HepG2 (cell line): ENCODE measurements around the gene ADAMTS4. TPM values are rescaled to one million over a fixed set of nuclear protein-coding genes. Genes with fewer than 3 reads are reported as not detected.
A peak's percentile ranks its signal among the peaks of the same experiment; 100 is the strongest.

ENCODE experiments used
- ETV5 ChIP-seq: IDR thresholded peaks from 2 replicates; pipeline ENCODE4 v1.6.1; 2018; ENCODE audit warnings: missing biosample characterization, missing genetic modification reagents, inconsistent platforms, borderline replicate concordance
- MAF1 ChIP-seq: sonication (generic); formaldehyde crosslinking; IDR thresholded peaks from 2 replicates; pipeline ENCODE4 v1.5.0; 2020; ENCODE audit warnings: missing genetic modification reagents, borderline replicate concordance
- MEIS2 ChIP-seq: sonication (generic); formaldehyde crosslinking; IDR thresholded peaks from 2 replicates; pipeline ENCODE4 v1.9.0; 2021; ENCODE audit warnings: mild to moderate bottlenecking, missing genetic modification reagents
- NAIF1 ChIP-seq: sonication (generic); formaldehyde crosslinking; IDR thresholded peaks from 2 replicates; pipeline ENCODE4 v1.5.0; 2020; ENCODE audit warnings: mild to moderate bottlenecking, missing genetic modification reagents, borderline replicate concordance
- NFIC ChIP-seq: IDR thresholded peaks from 2 replicates; pipeline ENCODE4 v1.6.1; 2012; ENCODE audit warnings: mild to moderate bottlenecking, low read length, inconsistent platforms
- SP2 ChIP-seq: sonication (generic); formaldehyde crosslinking; IDR thresholded peaks from 2 replicates; pipeline ENCODE4 v1.5.1; 2020; ENCODE audit warnings: mild to moderate bottlenecking, missing genetic modification reagents
- THYN1 ChIP-seq: sonication (generic); formaldehyde crosslinking; IDR thresholded peaks from 2 replicates; pipeline ENCODE4 v1.8.1; 2023; ENCODE audit warnings: low read depth, mild to moderate bottlenecking, moderate library complexity, missing genetic modification reagents, borderline replicate concordance
- ZNF10 ChIP-seq: sonication (generic); formaldehyde crosslinking; IDR thresholded peaks from 2 replicates; pipeline ENCODE4 v1.4.0; 2020; ENCODE audit warnings: mild to moderate bottlenecking, low read depth, missing genetic modification reagents, borderline replicate concordance
- ZNF124 ChIP-seq: sonication (generic); formaldehyde crosslinking; IDR thresholded peaks from 2 replicates; pipeline ENCODE4 v1.4.0; 2020; ENCODE audit warnings: missing genetic modification reagents
- ZNF382 ChIP-seq: sonication (generic); formaldehyde crosslinking; IDR thresholded peaks from 2 replicates; pipeline ENCODE4 v1.5.0; 2020; ENCODE audit warnings: missing genetic modification reagents, mild to moderate bottlenecking, borderline replicate concordance
- ZNF766 ChIP-seq: sonication (generic); formaldehyde crosslinking; IDR thresholded peaks from 2 replicates; pipeline ENCODE4 v1.5.0; 2020; ENCODE audit warnings: missing genetic modification reagents, borderline replicate concordance
- ZNF777 ChIP-seq: sonication (generic); formaldehyde crosslinking; IDR thresholded peaks from 2 replicates; pipeline ENCODE4 v1.4.0; 2020; ENCODE audit warnings: missing genetic modification reagents
- polyA plus RNA-seq, 8 experiments: library from polyadenylated mRNA; depleted of rRNA in 3 of 8; stranded (reverse) in 7 of 8; unstranded in 1 of 8; fragments of >200 nt; fragmentation: Illumina TruSeq in 4 of 8; extraction: Trizol in 4 of 8; gene quantifications; 2 replicates each; pipeline versions ENCODE4 v1.2.1 to v1.2.3, GENCODE V29; 2011 to 2016; ENCODE audit warnings: low read depth in 4 of 8, missing spikeins in 1 of 8, mixed read lengths in 1 of 8; ENCODE audit not compliant: insufficient read depth in 1 of 8
- total RNA-seq, 5 experiments: library from RNA; depleted of rRNA; stranded (reverse); fragments of >200 nt; fragmentation: Illumina TruSeq; extraction: Trizol; gene quantifications; 2 replicates each; pipeline ENCODE4 v1.2.3, GENCODE V29; 2016; ENCODE audit warnings: low read depth in 1 of 5
- TF ChIP-seq, protein P1 (sequence below): sonication (generic); formaldehyde crosslinking; IDR thresholded peaks from 2 replicates; pipeline ENCODE4 v1.4.0; 2020; ENCODE audit warnings: missing genetic modification reagents
- TF ChIP-seq, protein P2 (sequence below): sonication (generic); formaldehyde crosslinking; IDR thresholded peaks from 2 replicates; pipeline ENCODE4 v1.8.0; 2022; ENCODE audit warnings: missing genetic modification reagents, mild to moderate bottlenecking, inconsistent platforms, borderline replicate concordance
- TF ChIP-seq, protein P3 (sequence below): sonication (generic); formaldehyde crosslinking; IDR thresholded peaks from 2 replicates; pipeline ENCODE4 v1.5.0; 2020; ENCODE audit warnings: missing genetic modification reagents
- TF ChIP-seq, protein P4 (sequence below): sonication (generic); formaldehyde crosslinking; IDR thresholded peaks from 2 replicates; pipeline ENCODE4 v1.4.0; 2020; ENCODE audit warnings: missing genetic modification reagents, borderline replicate concordance
- TF ChIP-seq, protein P5 (sequence below): sonication (generic); formaldehyde crosslinking; conservative IDR thresholded peaks from 2 replicates; pipeline ENCODE4 v1.5.0; 2020; ENCODE audit warnings: missing genetic modification reagents
- TF ChIP-seq, protein P6 (sequence below): sonication (generic); formaldehyde crosslinking; IDR thresholded peaks from 2 replicates; pipeline ENCODE4 v1.5.1; 2020; ENCODE audit warnings: missing genetic modification reagents, mild to moderate bottlenecking, borderline replicate concordance

ADAMTS4 gene
- total and polyA plus RNA-seq, 2 of the 13 experiments (the other 11 are each of a cell fraction or from before 2014, with no cell fraction given), result 0.51 to 1.7 TPM

DNA sequence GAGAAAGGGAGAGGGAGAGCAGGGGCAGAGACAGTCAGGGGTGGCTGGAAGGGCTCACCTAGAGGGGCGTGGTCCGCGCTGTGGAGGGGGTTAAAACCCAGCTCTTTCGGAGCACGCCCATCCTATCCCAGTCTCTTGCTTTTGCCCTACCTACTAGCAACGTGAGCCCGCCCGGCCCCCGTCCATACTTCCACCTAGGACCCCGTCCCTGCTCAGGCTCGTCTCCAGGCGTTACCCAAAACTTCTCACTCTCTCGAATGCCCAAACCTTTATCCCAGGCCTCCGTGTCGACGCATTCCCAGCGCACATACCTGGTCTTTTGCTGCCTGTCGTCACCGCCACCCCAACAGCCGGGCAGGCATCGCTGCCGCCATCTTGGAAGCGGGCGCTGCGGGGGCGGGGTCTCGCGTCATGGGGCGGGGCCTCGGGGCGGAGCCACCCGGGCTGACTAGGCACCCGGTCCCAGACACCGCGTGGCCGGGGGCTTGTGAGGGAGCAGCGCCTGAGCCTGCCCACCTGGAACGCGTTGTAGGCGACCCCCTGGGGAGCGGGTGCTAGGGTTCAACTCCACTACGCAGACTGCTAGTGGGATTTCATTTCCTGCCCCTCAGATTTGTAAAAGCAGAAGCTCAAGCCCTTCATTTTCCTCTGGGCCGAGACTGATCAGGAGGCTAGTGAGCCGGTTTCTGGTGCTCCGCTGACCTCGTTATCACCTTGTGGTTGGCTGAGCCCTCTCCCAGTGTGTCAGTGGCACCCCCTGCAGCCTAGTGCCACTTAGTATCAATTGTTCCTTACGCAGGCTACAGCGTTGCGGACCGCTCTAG, 21.5 kb downstream of the ADAMTS4 start, which contains the start of gene B4GALT3 (continued):
- TF ChIP-seq, protein P1, sequence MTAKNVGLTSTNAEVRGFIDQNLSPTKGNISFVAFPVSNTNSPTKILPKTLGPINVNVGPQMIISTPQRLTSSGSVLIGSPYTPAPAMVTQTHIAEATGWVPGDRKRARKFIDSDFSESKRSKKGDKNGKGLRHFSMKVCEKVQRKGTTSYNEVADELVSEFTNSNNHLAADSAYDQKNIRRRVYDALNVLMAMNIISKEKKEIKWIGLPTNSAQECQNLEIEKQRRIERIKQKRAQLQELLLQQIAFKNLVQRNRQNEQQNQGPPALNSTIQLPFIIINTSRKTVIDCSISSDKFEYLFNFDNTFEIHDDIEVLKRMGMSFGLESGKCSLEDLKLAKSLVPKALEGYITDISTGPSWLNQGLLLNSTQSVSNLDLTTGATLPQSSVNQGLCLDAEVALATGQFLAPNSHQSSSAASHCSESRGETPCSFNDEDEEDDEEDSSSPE (CRISPR knock-in tag), result peak; percentile 73
- TF ChIP-seq ZNF124 (0 out of 2 replicates have a peak, but pooled peaks have one; percentile 76), MEIS2 (peak; percentile 55; the same call in 1 of the 2 replicates), THYN1 (CRISPR knock-in tag) (0 out of 2 replicates have a peak, but pooled peaks have one; percentile 28), ZNF766 (CRISPR knock-in tag) (no peak), MAF1 (CRISPR knock-in tag) (no peak), ZNF382 (CRISPR knock-in tag) (no peak), SP2 (CRISPR knock-in tag) (no peak), NFIC (no peak), ETV5 (CRISPR knock-in tag) (0 out of 2 replicates have a peak, but pooled peaks have one; percentile 36), ZNF777 (CRISPR knock-in tag) (no peak; the same call in 1 of the 2 replicates), NAIF1 (CRISPR knock-in tag) (no peak; the same call in 1 of the 2 replicates), ZNF10 (no peak)
- TF ChIP-seq, protein P2, sequence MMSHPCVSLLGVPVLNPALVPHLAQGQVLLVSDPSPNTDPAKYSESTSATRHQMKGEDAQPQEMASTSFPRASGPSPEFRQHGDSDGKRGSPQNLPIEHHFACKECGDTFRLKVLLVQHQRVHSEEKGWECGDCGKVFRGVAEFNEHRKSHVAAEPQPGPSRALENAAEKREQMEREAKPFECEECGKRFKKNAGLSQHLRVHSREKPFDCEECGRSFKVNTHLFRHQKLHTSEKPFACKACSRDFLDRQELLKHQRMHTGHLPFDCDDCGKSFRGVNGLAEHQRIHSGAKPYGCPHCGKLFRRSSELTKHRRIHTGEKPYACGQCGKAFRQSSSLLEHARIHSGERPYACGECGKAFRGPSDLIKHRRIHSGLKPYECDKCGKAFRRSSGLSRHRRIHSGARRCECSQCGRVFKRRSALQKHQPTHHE, result peak; percentile 77; the same call in 1 of the 2 replicates
- TF ChIP-seq, protein P3, sequence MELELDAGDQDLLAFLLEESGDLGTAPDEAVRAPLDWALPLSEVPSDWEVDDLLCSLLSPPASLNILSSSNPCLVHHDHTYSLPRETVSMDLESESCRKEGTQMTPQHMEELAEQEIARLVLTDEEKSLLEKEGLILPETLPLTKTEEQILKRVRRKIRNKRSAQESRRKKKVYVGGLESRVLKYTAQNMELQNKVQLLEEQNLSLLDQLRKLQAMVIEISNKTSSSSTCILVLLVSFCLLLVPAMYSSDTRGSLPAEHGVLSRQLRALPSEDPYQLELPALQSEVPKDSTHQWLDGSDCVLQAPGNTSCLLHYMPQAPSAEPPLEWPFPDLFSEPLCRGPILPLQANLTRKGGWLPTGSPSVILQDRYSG, result no peak
- TF ChIP-seq, protein P4, sequence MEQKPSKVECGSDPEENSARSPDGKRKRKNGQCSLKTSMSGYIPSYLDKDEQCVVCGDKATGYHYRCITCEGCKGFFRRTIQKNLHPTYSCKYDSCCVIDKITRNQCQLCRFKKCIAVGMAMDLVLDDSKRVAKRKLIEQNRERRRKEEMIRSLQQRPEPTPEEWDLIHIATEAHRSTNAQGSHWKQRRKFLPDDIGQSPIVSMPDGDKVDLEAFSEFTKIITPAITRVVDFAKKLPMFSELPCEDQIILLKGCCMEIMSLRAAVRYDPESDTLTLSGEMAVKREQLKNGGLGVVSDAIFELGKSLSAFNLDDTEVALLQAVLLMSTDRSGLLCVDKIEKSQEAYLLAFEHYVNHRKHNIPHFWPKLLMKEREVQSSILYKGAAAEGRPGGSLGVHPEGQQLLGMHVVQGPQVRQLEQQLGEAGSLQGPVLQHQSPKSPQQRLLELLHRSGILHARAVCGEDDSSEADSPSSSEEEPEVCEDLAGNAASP, result peak; percentile 19
- TF ChIP-seq, protein P5, sequence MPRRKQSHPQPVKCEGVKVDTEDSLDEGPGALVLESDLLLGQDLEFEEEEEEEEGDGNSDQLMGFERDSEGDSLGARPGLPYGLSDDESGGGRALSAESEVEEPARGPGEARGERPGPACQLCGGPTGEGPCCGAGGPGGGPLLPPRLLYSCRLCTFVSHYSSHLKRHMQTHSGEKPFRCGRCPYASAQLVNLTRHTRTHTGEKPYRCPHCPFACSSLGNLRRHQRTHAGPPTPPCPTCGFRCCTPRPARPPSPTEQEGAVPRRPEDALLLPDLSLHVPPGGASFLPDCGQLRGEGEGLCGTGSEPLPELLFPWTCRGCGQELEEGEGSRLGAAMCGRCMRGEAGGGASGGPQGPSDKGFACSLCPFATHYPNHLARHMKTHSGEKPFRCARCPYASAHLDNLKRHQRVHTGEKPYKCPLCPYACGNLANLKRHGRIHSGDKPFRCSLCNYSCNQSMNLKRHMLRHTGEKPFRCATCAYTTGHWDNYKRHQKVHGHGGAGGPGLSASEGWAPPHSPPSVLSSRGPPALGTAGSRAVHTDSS (CRISPR knock-in tag), result no peak
- TF ChIP-seq, protein P6, sequence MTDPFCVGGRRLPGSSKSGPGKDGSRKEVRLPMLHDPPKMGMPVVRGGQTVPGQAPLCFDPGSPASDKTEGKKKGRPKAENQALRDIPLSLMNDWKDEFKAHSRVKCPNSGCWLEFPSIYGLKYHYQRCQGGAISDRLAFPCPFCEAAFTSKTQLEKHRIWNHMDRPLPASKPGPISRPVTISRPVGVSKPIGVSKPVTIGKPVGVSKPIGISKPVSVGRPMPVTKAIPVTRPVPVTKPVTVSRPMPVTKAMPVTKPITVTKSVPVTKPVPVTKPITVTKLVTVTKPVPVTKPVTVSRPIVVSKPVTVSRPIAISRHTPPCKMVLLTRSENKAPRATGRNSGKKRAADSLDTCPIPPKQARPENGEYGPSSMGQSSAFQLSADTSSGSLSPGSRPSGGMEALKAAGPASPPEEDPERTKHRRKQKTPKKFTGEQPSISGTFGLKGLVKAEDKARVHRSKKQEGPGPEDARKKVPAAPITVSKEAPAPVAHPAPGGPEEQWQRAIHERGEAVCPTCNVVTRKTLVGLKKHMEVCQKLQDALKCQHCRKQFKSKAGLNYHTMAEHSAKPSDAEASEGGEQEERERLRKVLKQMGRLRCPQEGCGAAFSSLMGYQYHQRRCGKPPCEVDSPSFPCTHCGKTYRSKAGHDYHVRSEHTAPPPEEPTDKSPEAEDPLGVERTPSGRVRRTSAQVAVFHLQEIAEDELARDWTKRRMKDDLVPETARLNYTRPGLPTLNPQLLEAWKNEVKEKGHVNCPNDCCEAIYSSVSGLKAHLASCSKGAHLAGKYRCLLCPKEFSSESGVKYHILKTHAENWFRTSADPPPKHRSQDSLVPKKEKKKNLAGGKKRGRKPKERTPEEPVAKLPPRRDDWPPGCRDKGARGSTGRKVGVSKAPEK, result no peak
